CD8-positive, alpha-beta memory T cell (primary cell): ENCODE measurements around the gene ZNF658. TPM values are rescaled to one million over a fixed set of nuclear protein-coding genes. Genes with fewer than 3 reads are reported as not detected.
"Not testable (repeated sequence)": the region's sequence is repeated elsewhere in the genome, so short reads cannot be mapped to it uniquely, and the experiment has no call there.

ENCODE experiments used
- CTCF ChIA-PET: fragments of 350-600 bp; sonication (Branson Sonifier 250); formaldehyde crosslinking; loops from one replicate; lab custom pipeline; 2021; ENCODE audit warnings: antibody characterized with exemption; lab: Charles Lee
- POLR2A ChIA-PET: fragments of 350-600 bp; sonication (Branson Sonifier 250); formaldehyde crosslinking; loops from one replicate; lab custom pipeline; 2021; ENCODE audit warnings: antibody characterized with exemption; lab: Charles Lee
- DNase-seq, 5 donors: peaks; one replicate each; pipeline versions ENCODE4 v3.0.0 to v3.0.0-alpha.2; 2020 to 2022; ENCODE audit warnings: mixed read lengths in 1 of 5
- H3K27ac ChIP-seq: one replicate; pipeline ENCODE4 v1.7.0; 2013; ENCODE audit warnings: low read depth, mild to moderate bottlenecking, low read length, moderate library complexity
- H3K27me3 ChIP-seq: 2 replicates; pipeline ENCODE4 v1.7.0; 2013; ENCODE audit warnings: low read length, mild to moderate bottlenecking; ENCODE audit not compliant: insufficient read depth, poor library complexity, severe bottlenecking
- H3K36me3 ChIP-seq: 2 replicates; pipeline ENCODE4 v1.7.0; 2013; ENCODE audit warnings: mild to moderate bottlenecking, low read length, moderate library complexity; ENCODE audit not compliant: insufficient read depth
- H3K4me1 ChIP-seq: 2 replicates; pipeline ENCODE4 v1.7.0; 2013; ENCODE audit warnings: mild to moderate bottlenecking, low read length, moderate library complexity; ENCODE audit not compliant: insufficient read depth
- H3K4me3 ChIP-seq: 2 replicates; pipeline ENCODE4 v1.7.0; 2013; ENCODE audit warnings: mild to moderate bottlenecking, low read length
- H3K9me3 ChIP-seq: 2 replicates; pipeline ENCODE4 v1.7.0; 2013; ENCODE audit warnings: mild to moderate bottlenecking, low read length
- H3K27ac Mint-ChIP-seq, 8 donors: one replicate each; pipeline ENCODE4 v1.8.0; 2020 to 2021; ENCODE audit warnings: mixed read lengths in 8 of 8, mild to moderate bottlenecking in 6 of 8, inconsistent platforms in 3 of 8, moderate library complexity in 3 of 8
- H3K27me3 Mint-ChIP-seq, 2 donors: one replicate each; pipeline ENCODE4 v1.8.0; 2020 to 2021; ENCODE audit warnings: mixed read lengths in 2 of 2, mild to moderate bottlenecking in 1 of 2, moderate library complexity in 1 of 2
- H3K36me3 Mint-ChIP-seq, 3 donors: one replicate each; pipeline ENCODE4 v1.8.0; 2020 to 2021; ENCODE audit warnings: mixed read lengths in 3 of 3, inconsistent platforms in 1 of 3, mild to moderate bottlenecking in 1 of 3
- H3K4me1 Mint-ChIP-seq, 3 donors: one replicate each; pipeline ENCODE4 v1.8.0; 2020 to 2021; ENCODE audit warnings: mixed read lengths in 3 of 3, inconsistent platforms in 1 of 3, mild to moderate bottlenecking in 1 of 3
- H3K4me3 Mint-ChIP-seq, 7 donors: one replicate each; pipeline ENCODE4 v1.8.0; 2020 to 2021; ENCODE audit warnings: mixed read lengths in 7 of 7, mild to moderate bottlenecking in 6 of 7, moderate library complexity in 4 of 7, inconsistent platforms in 2 of 7
- H3K9me3 Mint-ChIP-seq, 5 donors: one replicate each; pipeline ENCODE4 v1.8.0; 2020 to 2022; ENCODE audit warnings: mixed read lengths in 5 of 5, mild to moderate bottlenecking in 3 of 5, moderate library complexity in 2 of 5, inconsistent platforms in 1 of 5
- polyA plus RNA-seq: library from polyadenylated mRNA; unstranded; fragments of 300-500 nt; fragmentation: Illumina TruSeq; gene quantifications from one replicate; pipeline ENCODE4 v1.2.3, GENCODE V29; 2021
- total RNA-seq, 2 experiments: library from RNA; stranded (reverse); gene quantifications; one replicate each; pipeline ENCODE4 v1.2.3, GENCODE V29; 2021

Gene ZNF658
- total and polyA plus RNA-seq, 3 experiments from 2014 or later = 1.1 to 3.8 (median 3.1) TPM

GRCh38 chr9:66936194-66936870 lies 35.8 kb downstream of the ZNF658 start:
- H3K27me3 Mint-ChIP-seq, H3K36me3 Mint-ChIP-seq, H3K36me3 ChIP-seq, H3K4me3 Mint-ChIP-seq, H3K27ac ChIP-seq, H3K27me3 ChIP-seq, H3K4me1 ChIP-seq, H3K4me3 ChIP-seq, H3K27ac Mint-ChIP-seq, H3K4me1 Mint-ChIP-seq, H3K9me3 Mint-ChIP-seq, H3K9me3 ChIP-seq, POLR2A ChIA-PET, DNase-seq, CTCF ChIA-PET: not testable (repeated sequence)

- not testable (repeated sequence) for H3K4me3 ChIP-seq
These were observed 37.1 kb downstream of the ZNF658 start for GRCh38 chr9:66937662-66938061.

GRCh38 chr9:66938322-66938721 lies 37.8 kb downstream of the ZNF658 start:
- H3K4me1 ChIP-seq, H3K9me3 Mint-ChIP-seq, H3K4me1 Mint-ChIP-seq, H3K27ac Mint-ChIP-seq, H3K9me3 ChIP-seq, POLR2A ChIA-PET, DNase-seq, H3K36me3 Mint-ChIP-seq, H3K4me3 ChIP-seq, CTCF ChIA-PET, H3K27me3 ChIP-seq, H3K27me3 Mint-ChIP-seq, H3K27ac ChIP-seq, H3K36me3 ChIP-seq, H3K4me3 Mint-ChIP-seq: not testable (repeated sequence)

More at GRCh38 chr9:66937662-66938061, 37.1 kb downstream of the ZNF658 start:
- H3K27me3 ChIP-seq, H3K4me1 ChIP-seq, DNase-seq, H3K36me3 ChIP-seq, H3K9me3 Mint-ChIP-seq, H3K27ac Mint-ChIP-seq, POLR2A ChIA-PET, CTCF ChIA-PET, H3K27ac ChIP-seq, H3K27me3 Mint-ChIP-seq, H3K4me3 Mint-ChIP-seq, H3K36me3 Mint-ChIP-seq, H3K4me1 Mint-ChIP-seq, H3K9me3 ChIP-seq: not testable (repeated sequence)

- CTCF ChIA-PET, H3K9me3 Mint-ChIP-seq: not testable (repeated sequence)
These were observed 39.6 kb downstream of the ZNF658 start for GRCh38 chr9:66939878-66940830.

GRCh38 chr9:66942400-66943155 lies 42.1 kb downstream of the ZNF658 start:
- CTCF ChIA-PET, H3K9me3 ChIP-seq, H3K27ac ChIP-seq, H3K4me3 Mint-ChIP-seq, DNase-seq, H3K4me1 ChIP-seq, POLR2A ChIA-PET, H3K27me3 Mint-ChIP-seq, H3K4me1 Mint-ChIP-seq, H3K36me3 ChIP-seq, H3K36me3 Mint-ChIP-seq, H3K4me3 ChIP-seq, H3K27ac Mint-ChIP-seq, H3K27me3 ChIP-seq, H3K9me3 Mint-ChIP-seq: not testable (repeated sequence)

More at GRCh38 chr9:66939878-66940830, 39.6 kb downstream of the ZNF658 start:
- H3K9me3 ChIP-seq, H3K4me3 ChIP-seq, H3K36me3 Mint-ChIP-seq, POLR2A ChIA-PET, DNase-seq, H3K4me3 Mint-ChIP-seq, H3K27ac ChIP-seq, H3K36me3 ChIP-seq, H3K27me3 Mint-ChIP-seq, H3K27me3 ChIP-seq, H3K4me1 Mint-ChIP-seq, H3K4me1 ChIP-seq, H3K27ac Mint-ChIP-seq: not testable (repeated sequence)

- not testable (repeated sequence) for H3K9me3 ChIP-seq
These were observed 52.1 kb downstream of the ZNF658 start for GRCh38 chr9:66952576-66952975.

More at GRCh38 chr9:66952576-66952975, 52.1 kb downstream of the ZNF658 start:
- POLR2A ChIA-PET, H3K4me1 Mint-ChIP-seq, H3K27ac Mint-ChIP-seq, H3K9me3 Mint-ChIP-seq, H3K36me3 Mint-ChIP-seq, H3K27me3 Mint-ChIP-seq, CTCF ChIA-PET, DNase-seq, H3K36me3 ChIP-seq, H3K4me1 ChIP-seq, H3K27ac ChIP-seq, H3K27me3 ChIP-seq, H3K4me3 ChIP-seq, H3K4me3 Mint-ChIP-seq: not testable (repeated sequence)
